Vagina (tissue), 2 donors: Measurements from ENCODE around the gene CBLN3. TPM values are rescaled to one million over a fixed set of nuclear protein-coding genes. Genes with fewer than 3 reads are reported as not detected.

ENCODE experiments used
- DNase-seq, 2 donors: peaks; one replicate each; pipeline ENCODE4 v3.0.0-alpha.2; 2017; ENCODE audit errors: extremely low spot score in 2 of 2
- H3K27ac ChIP-seq: fragments of 200-600 bp; sonication (generic); one replicate; pipeline ENCODE4 v1.5.1; 2019
- H3K27me3 ChIP-seq: fragments of 200-600 bp; sonication (generic); one replicate; pipeline ENCODE4 v1.5.1; 2019
- H3K36me3 ChIP-seq, 2 donors: fragments of 200-600 bp; sonication (generic); one replicate each; pipeline ENCODE4 v1.5.1; 2017 to 2019
- H3K4me1 ChIP-seq: fragments of 200-600 bp; sonication (generic); one replicate; pipeline ENCODE4 v1.5.1; 2019
- H3K4me3 ChIP-seq, 2 donors: fragments of 200-600 bp; sonication (generic); 1 replicate in 1 of 2; 2 replicates in 1 of 2; pipeline ENCODE4 v1.5.1; 2016 to 2019
- H3K9me3 ChIP-seq: fragments of 200-600 bp; sonication (generic); one replicate; pipeline ENCODE4 v1.5.1; 2019
- POLR2A ChIP-seq, 2 donors: fragments of 450-650 bp; IDR thresholded peaks; one replicate each; pipeline ENCODE4 v1.6.1; 2017; ENCODE audit warnings: antibody characterized with exemption in 2 of 2, mild to moderate bottlenecking in 2 of 2, moderate library complexity in 2 of 2
- POLR2AphosphoS5 ChIP-seq, 2 donors: sonication (generic); formaldehyde crosslinking; IDR thresholded peaks; one replicate each; pipeline ENCODE4 v1.9.0; 2017; ENCODE audit warnings: antibody characterized with exemption in 2 of 2, mild to moderate bottlenecking in 2 of 2, low read depth in 1 of 2; ENCODE audit not compliant: insufficient read depth in 1 of 2
- intact Hi-C: fragments of 100-400 bp; cut with DNase I; formaldehyde crosslinking; loops from one replicate; pipeline ENCODE4 v1.15.1; 2023
- total RNA-seq: library from RNA; depleted of rRNA; stranded (reverse); fragments of >200 nt; gene quantifications from one replicate; pipeline ENCODE4 v1.2.3, GENCODE V29; 2016
- TF ChIP-seq, protein P1 (sequence below), 3 experiments: fragments of 450-650 bp in 2 of 3; fragments of 200-600 bp in 1 of 3; sonication (generic) in 1 of 3; IDR thresholded peaks; one replicate each; pipeline ENCODE4 v1.5.1; 2017 to 2019; ENCODE audit warnings: antibody characterized with exemption in 3 of 3, mild to moderate bottlenecking in 2 of 3, moderate library complexity in 2 of 3

CBLN3 gene
- total RNA-seq, 1 donor from 2014 or later, result 1.7 TPM

- Histone ChIP-seq H3K9me3 (no peaks in the 10 kb centered on the region), H3K4me1 (peaks cover 32% of the 10 kb centered on the region), H3K36me3 (peaks cover 0 to 28% of the 10 kb centered on the region in 2 donors), H3K27me3 (no peaks in the 10 kb centered on the region), H3K4me3 (peak within 1 kb of the TSS; percentile 63 to 67), H3K27ac (peak within 1 kb of the TSS; percentile 97)
- intact Hi-C loops, result no loop called here
- DNase-seq, result peak; percentile 96 to 99
- TF ChIP-seq POLR2AphosphoS5 (IDR thresholded peaks at IDR 0.05; ENCODE audit: insufficient read depth in 1 of 2, low read depth in 1 of 2) (peak; percentile 99 to 100), POLR2A (IDR thresholded peaks at IDR 0.05) (peak in 1 of 2 donors; percentile 92)
- TF ChIP-seq, protein P1, sequence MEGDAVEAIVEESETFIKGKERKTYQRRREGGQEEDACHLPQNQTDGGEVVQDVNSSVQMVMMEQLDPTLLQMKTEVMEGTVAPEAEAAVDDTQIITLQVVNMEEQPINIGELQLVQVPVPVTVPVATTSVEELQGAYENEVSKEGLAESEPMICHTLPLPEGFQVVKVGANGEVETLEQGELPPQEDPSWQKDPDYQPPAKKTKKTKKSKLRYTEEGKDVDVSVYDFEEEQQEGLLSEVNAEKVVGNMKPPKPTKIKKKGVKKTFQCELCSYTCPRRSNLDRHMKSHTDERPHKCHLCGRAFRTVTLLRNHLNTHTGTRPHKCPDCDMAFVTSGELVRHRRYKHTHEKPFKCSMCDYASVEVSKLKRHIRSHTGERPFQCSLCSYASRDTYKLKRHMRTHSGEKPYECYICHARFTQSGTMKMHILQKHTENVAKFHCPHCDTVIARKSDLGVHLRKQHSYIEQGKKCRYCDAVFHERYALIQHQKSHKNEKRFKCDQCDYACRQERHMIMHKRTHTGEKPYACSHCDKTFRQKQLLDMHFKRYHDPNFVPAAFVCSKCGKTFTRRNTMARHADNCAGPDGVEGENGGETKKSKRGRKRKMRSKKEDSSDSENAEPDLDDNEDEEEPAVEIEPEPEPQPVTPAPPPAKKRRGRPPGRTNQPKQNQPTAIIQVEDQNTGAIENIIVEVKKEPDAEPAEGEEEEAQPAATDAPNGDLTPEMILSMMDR (IDR thresholded peaks at IDR 0.05), result no peak
Measured at GRCh38 chr14:24442240-24443052, 13.0 kb upstream of the CBLN3 start, which contains the start of gene SDR39U1. TSS of gene SDR39U1 (minus strand) at chr14:24442776. CDS start at chr14:24442769, 7 bp downstream.

- Histone ChIP-seq H3K36me3 (peaks cover 0 to 33% of the 10 kb centered on the region in 2 donors), H3K9me3 (no peaks in the 10 kb centered on the region), H3K4me3 (peak overlapping the region; percentile 63 to 67), H3K27me3 (no peaks in the 10 kb centered on the region), H3K4me1 (peaks cover 38% of the 10 kb centered on the region), H3K27ac (peak overlapping the region; percentile 97)
- no peak for DNase-seq
- TF ChIP-seq, protein P1 (IDR thresholded peaks at IDR 0.05), result no peak
- TF ChIP-seq POLR2AphosphoS5 (IDR thresholded peaks at IDR 0.05; ENCODE audit: insufficient read depth in 1 of 2, low read depth in 1 of 2) (no peak), POLR2A (IDR thresholded peaks at IDR 0.05) (no peak)
- intact Hi-C loops, result no loop called here
Measured at GRCh38 chr14:24441904-24442239, 12.4 kb upstream of the CBLN3 start.

DNA sequence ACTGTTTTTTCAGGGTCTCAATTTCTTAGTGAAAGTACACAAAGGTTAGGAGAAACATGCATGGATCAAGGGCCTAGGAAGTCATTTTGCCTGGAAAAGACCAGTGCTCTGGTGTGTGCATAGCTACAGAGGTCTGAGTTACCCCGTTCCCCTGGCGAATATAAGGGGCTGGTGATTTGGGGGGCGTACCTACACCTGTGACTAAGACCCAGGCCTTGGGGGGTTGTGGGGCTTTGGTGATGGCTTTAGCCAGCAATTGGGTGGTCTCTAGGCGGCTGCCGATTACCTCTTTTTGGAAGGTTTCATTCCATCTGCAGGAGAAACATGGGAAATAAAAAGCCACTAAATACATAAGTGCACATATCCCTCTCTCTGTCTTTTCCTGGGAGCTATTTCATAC, 12.0 kb upstream of the CBLN3 start:
- Histone ChIP-seq H3K27ac (peak overlapping the region; percentile 97), H3K9me3 (no peaks in the 10 kb centered on the region), H3K4me1 (peaks cover 42% of the 10 kb centered on the region), H3K4me3 (peak overlapping the region; percentile 63 to 67), H3K27me3 (no peaks in the 10 kb centered on the region), H3K36me3 (peaks cover 0 to 37% of the 10 kb centered on the region in 2 donors)
- intact Hi-C loops, result no loop called here
- DNase-seq, result peak in 1 of 2 donors; percentile 79
- TF ChIP-seq POLR2AphosphoS5 (IDR thresholded peaks at IDR 0.05; ENCODE audit: insufficient read depth in 1 of 2, low read depth in 1 of 2), result no peak
- no peak for TF ChIP-seq POLR2A (IDR thresholded peaks at IDR 0.05)
- TF ChIP-seq, protein P1 (IDR thresholded peaks at IDR 0.05), result no peak

DNA sequence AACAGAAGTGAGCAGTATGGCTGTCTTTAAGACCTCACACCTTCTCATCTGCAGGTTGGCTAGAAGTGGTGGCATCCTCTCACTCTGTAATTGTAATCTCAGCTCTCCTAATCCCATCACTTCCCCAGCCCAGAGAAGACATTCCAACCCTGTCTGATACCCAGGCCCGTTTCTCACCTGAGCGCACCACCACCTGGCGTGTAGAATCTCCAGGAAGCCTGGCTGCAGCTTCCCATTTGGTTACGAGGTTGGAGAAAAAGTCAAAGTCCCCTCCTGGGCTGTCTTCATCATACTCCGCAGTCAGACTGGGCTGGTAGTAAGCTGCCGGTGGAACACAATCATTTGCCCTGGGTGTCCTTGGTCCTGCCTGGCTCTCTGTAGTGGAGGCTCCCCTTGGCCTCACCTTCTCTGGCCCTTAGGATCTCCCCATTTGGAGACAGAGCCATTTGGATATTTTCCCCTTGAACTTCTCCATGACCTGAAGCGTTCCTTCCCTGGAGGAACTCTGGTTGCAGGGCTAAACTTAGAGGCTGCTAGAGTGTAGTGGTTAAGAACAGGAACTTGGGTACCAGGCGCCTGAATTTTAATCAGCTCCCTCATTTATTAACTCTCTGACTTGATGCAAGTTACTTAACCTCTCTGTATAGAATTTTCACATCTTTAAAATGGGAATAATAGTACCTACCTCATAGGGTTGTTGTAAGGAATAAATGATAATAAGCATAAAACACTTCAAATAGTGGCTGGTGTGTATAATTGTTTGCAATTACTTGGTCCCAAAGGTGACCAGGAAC, 11.3 kb upstream of the CBLN3 start:
- Histone ChIP-seq H3K27me3 (no peaks in the 10 kb centered on the region), H3K4me3 (no peak overlapping the region), H3K27ac (peak overlapping the region; percentile 97), H3K36me3 (peaks cover 0 to 43% of the 10 kb centered on the region in 2 donors), H3K9me3 (no peaks in the 10 kb centered on the region), H3K4me1 (peaks cover 48% of the 10 kb centered on the region)
- TF ChIP-seq POLR2A (IDR thresholded peaks at IDR 0.05), result no peak
- TF ChIP-seq, protein P1 (IDR thresholded peaks at IDR 0.05), result no peak
- no peak for TF ChIP-seq POLR2AphosphoS5 (IDR thresholded peaks at IDR 0.05; ENCODE audit: insufficient read depth in 1 of 2, low read depth in 1 of 2)
- intact Hi-C loops, result no loop called here
- peak in 1 of 2 donors; percentile 58 for DNase-seq
